ENCODE measurements around the gene ISM1. TPM values are rescaled to one million over a fixed set of nuclear protein-coding genes. Genes with fewer than 3 reads are reported as not detected.
A peak's percentile ranks its signal among the peaks of the same experiment; 100 is the strongest.

The ISM1 gene
- total and polyA plus RNA-seq, 12 donors: 0.54 to 1.7 (median 1.0) TPM

GRCh38 chr20:13228771-13229170 is 7.7 kb downstream of the ISM1 start:
- no peak for TF ChIP-seq CTCF (IDR thresholded peaks at IDR 0.05)
- WGBS, 2 donors: 79 to 89% methylated on average over 2 of the region's 2 CpGs
- no peaks in the 10 kb centered on the region for H3K36me3 ChIP-seq
- no peak overlapping the region for H3K27ac ChIP-seq
- peaks cover 0 to 24% (median 7%) of the 10 kb centered on the region in 9 donors for H3K4me1 ChIP-seq
- H3K4me3 ChIP-seq: no peak overlapping the region
- DNase-seq (no peak), ATAC-seq (no peak)
- H3K27me3 ChIP-seq: peaks cover 0 to 7% (median 0%) of the 10 kb centered on the region in 7 donors
- H3K9me3 ChIP-seq: peaks cover 0 to 19% (median 0%) of the 10 kb centered on the region in 11 donors
- intact Hi-C loops (cut with DNase I): loop anchor here in 1 of 10 donors (10.0 kb wide), 1 partner anchor 76 kb away; no protein-coding TSS in a partner anchor

GRCh38 chr20:13229538-13229937 is 8.5 kb downstream of the ISM1 start:
- Histone ChIP-seq H3K27me3 (no peaks in the 10 kb centered on the region), H3K4me3 (no peak overlapping the region), H3K4me1 (peaks cover 0 to 16% (median 7%) of the 10 kb centered on the region in 9 donors), H3K9me3 (peaks cover 0 to 19% (median 0%) of the 10 kb centered on the region in 11 donors), H3K36me3 (no peaks in the 10 kb centered on the region), H3K27ac (no peak overlapping the region)
- no peak for TF ChIP-seq CTCF (IDR thresholded peaks at IDR 0.05)
- DNase-seq (no peak), ATAC-seq (no peak)
- intact Hi-C loops (cut with DNase I): loop anchor here in 1 of 10 donors (10.0 kb wide), 1 partner anchor 75 kb away; no protein-coding TSS in a partner anchor

GRCh38 chr20:13231031-13231752 is 10.1 kb downstream of the ISM1 start:
- no peak for DNase-seq
- no peak for TF ChIP-seq CTCF (IDR thresholded peaks at IDR 0.05)
- peak in 6 of 8 donors; percentile 69 to 96 (median 84) for ATAC-seq
- no peak overlapping the region for H3K4me3 ChIP-seq
- intact Hi-C loops (cut with DNase I): no loop called here
- 42 to 44% methylated on average over 7 of the region's 7 CpGs for WGBS, 2 donors
- peak overlapping the region in 8 of 10 donors; percentile 5 to 73 (median 53) for H3K27ac ChIP-seq
- H3K9me3 ChIP-seq: peaks cover 0 to 16% (median 0%) of the 10 kb centered on the region in 11 donors
- peaks cover 0 to 16% (median 7%) of the 10 kb centered on the region in 9 donors for H3K4me1 ChIP-seq
- H3K27me3 ChIP-seq: no peaks in the 10 kb centered on the region
- no peaks in the 10 kb centered on the region for H3K36me3 ChIP-seq

DNA sequence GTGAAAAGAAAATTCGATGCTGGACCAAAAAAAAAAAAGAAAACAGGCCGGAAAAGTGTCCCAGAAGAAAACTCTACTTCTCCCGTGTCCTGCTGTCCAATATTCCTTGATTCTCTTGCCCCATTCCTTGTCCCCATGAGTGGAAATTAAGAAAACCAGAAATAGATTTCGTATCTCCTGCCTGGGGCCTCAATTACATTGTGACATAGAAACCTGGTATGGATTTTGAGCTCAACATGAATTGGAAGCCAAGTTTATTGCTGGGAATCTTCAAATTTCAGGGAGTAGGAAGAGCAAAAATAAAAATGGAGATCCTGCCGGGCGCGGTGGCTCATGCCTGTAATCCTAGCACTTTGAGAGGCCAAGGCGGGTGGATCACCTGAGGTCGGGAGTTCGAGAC is 11.9 kb downstream of the ISM1 start:
- no peak for DNase-seq
- no peak for TF ChIP-seq CTCF (IDR thresholded peaks at IDR 0.05)
- no peaks in the 10 kb centered on the region for H3K27me3 ChIP-seq
- 88 to 91% methylated on average over 10 of the region's 10 CpGs for WGBS, 2 donors
- no peak overlapping the region for H3K4me3 ChIP-seq
- peaks cover 0 to 9% (median 0%) of the 10 kb centered on the region in 11 donors for H3K9me3 ChIP-seq
- no peaks in the 10 kb centered on the region for H3K36me3 ChIP-seq
- intact Hi-C loops (cut with DNase I): no loop called here
- ATAC-seq: no peak
- H3K27ac ChIP-seq: no peak overlapping the region
- H3K4me1 ChIP-seq: peaks cover 0 to 16% (median 7%) of the 10 kb centered on the region in 9 donors
